Retina (tissue), 1 donor: ENCODE data around the gene STRA6.

Experiments used
- DNase-seq: peaks from one replicate; pipeline ENCODE4 v3.0.0-alpha.2; 2016

STRA6 gene

GRCh38 chr15:74159773-74160172, 42.8 kb downstream of the STRA6 start:
- no peak for DNase-seq

GRCh38 chr15:74158855-74159650, 43.5 kb downstream of the STRA6 start:
- no peak for DNase-seq

- peak; percentile 23 for DNase-seq
Measured at GRCh38 chr15:74157868-74158827, 44.4 kb downstream of the STRA6 start.

DNA sequence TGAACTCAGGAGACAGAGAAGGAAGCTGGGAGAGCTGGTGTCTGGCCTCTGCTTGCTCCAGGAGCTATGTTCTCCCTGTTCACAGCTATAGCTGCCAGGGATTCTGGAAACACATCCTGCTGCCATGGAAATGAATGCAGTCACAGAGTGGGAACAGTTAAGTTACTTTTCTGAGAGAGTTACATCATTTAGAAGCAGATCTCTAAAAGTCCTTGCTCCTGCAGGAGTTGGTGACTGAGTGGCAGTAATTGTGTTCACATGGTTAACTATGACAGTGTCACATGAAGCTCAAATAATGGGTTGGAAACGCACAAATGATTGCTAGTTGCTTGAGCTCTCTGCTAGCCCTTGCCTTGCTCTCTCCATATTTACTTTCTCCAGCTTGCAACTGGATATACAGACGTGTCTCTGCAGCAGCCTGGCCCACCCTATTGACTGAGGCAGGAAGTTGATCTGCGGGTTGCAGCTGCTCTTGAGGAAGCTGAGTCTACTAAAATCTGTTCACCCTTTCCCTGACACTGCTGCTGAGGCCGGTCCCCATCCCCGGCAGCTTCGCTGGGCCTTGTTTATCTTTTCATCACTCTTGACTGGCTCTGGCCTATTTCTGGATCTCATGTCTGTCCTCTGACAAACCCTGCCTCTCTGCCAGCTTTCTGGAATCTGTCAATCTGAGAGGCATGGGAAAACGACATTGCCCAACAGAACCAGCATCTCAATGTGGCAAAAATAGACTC, 45.7 kb downstream of the STRA6 start:
- peak; percentile 78 for DNase-seq

GRCh38 chr15:74155766-74156417, 46.7 kb downstream of the STRA6 start:
- DNase-seq, result peak; percentile 50

- no peak for DNase-seq
Measured at GRCh38 chr15:74147051-74147450, 55.5 kb downstream of the STRA6 start.

- DNase-seq, result no peak
Measured at GRCh38 chr15:74146277-74146800, 56.2 kb downstream of the STRA6 start.

DNA sequence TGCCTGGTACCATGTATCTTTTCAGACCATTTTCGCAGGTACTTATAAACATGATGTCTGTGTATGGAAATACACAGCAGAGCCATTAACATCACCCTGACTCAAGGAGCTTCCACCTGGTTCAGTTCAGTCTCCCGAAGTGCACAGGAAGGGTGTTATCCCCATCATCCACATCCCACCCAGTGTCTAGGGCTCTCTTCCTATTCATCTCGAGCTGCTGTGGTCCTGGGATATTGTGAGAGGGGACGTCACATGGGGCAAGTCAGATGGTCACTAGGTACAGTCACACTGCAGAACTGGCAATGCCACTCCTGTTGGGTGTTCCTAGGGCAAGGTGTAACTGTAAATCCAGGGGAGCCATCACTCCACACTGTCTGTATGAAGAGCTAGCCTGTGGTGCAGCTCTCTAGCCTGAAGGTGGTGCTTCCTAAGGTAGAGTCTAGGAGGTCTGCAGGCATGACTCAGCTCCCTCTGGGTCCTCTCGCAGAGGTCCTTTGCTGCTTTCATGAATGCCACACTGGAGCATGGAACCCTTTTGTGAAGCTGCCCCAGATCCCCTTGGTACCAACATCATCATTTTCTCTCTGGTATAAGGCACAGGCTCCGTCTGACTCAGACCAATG, 58.3 kb downstream of the STRA6 start:
- peak; percentile 15 for DNase-seq

DNA sequence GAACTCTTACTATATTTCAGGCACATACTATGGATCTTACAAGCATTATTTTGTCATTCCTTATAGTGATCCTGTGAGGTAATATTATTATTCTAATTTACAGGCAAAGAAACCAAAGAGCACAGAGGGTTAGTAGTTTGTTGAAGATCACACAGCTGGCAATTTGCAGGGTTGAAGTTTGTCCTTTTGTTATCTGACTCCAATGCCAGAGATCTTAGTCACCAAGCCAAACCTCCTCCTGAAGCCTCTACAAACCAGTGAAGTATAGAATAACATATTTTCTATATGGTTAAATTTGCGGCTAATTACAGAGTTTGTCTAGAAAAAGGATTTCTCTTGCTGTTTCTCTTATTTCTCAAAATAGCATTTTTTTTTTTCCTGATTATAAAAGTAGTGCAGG, 61.0 kb downstream of the STRA6 start:
- DNase-seq, result no peak

DNA sequence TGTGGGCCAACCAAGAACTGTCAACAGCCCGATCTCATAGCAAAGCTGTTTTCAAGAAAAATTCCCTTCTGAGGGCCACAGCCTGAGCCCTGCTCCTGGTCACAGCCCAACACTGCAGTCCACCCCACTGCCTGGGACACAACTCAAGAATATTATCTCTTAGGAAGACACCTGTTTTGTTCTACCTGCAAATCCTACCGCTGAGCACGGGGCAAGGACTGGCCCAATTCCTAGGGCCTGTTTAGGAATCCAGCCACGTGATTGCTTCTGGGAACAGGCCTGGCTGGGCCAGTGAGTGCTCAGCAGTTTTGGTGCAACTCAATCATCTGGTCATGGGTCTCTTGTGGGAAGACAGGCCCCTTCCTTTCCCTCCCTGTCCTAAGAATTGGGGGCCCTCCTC, 63.9 kb downstream of the STRA6 start:
- peak; percentile 30 for DNase-seq

DNA sequence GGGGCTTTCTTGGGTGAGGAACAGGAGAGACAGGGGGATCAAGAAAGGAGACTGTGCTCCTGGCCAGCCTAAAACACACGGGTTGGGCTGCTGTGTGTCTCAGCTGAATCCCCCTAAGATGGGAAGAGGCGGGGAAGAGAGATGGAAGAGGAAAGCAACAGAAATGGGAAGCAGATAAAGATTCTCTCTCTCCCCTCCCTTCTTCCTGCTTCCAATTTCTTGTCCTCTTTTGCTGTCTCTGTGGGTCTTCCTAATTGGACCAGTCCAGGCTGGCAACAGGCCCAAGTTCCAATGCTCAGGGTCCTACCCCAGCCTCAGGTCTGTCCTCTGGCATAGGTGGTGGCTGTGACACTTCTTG, 65.1 kb downstream of the STRA6 start:
- peak; percentile 54 for DNase-seq

GRCh38 chr15:74136814-74137536, 65.6 kb downstream of the STRA6 start:
- DNase-seq, result peak; percentile 76

- no peak for DNase-seq
Measured at GRCh38 chr15:74136540-74136813, 66.1 kb downstream of the STRA6 start.

- no peak for DNase-seq
Measured at GRCh38 chr15:74135041-74135565, 67.5 kb downstream of the STRA6 start.

- peak; percentile 90 for DNase-seq
Measured at GRCh38 chr15:74134387-74135027, 68.1 kb downstream of the STRA6 start.

- DNase-seq, result peak; percentile 68
Measured at GRCh38 chr15:74133694-74134386, 68.7 kb downstream of the STRA6 start.

- peak; percentile 83 for DNase-seq
Measured at GRCh38 chr15:74132681-74133651, 69.6 kb downstream of the STRA6 start.

- peak; percentile 76 for DNase-seq
Measured at GRCh38 chr15:74131628-74132413, 70.8 kb downstream of the STRA6 start.
